Measurements from ENCODE around the gene MACROH2A1.

MACROH2A1 gene

DNA sequence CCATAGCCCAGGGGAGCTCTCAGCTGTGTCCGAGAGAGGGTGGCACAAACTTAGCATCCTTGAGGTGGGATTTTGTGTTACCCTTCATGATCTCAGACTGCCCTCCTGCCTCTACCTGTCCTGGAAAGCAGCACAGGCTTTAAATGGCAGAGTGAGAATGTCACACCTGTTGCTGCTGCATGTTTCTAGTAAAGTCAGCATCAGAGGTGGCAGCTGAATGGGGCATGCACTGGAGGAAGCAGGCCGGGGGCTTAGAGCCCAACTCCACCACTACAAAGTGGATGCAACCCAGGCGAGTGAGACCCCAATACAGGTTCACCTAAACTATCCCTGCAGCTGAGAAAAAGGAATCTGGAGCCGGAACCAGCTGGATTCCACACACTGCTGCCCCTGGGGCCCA lies 51.6 kb downstream of the MACROH2A1 start:
- no peak for ATAC-seq
- TF ChIP-seq TCF4 (CRISPR knock-in tag; IDR thresholded peaks at IDR 0.05; ENCODE audit: borderline replicate concordance) = no peak
- TF ChIP-seq, protein P1, sequence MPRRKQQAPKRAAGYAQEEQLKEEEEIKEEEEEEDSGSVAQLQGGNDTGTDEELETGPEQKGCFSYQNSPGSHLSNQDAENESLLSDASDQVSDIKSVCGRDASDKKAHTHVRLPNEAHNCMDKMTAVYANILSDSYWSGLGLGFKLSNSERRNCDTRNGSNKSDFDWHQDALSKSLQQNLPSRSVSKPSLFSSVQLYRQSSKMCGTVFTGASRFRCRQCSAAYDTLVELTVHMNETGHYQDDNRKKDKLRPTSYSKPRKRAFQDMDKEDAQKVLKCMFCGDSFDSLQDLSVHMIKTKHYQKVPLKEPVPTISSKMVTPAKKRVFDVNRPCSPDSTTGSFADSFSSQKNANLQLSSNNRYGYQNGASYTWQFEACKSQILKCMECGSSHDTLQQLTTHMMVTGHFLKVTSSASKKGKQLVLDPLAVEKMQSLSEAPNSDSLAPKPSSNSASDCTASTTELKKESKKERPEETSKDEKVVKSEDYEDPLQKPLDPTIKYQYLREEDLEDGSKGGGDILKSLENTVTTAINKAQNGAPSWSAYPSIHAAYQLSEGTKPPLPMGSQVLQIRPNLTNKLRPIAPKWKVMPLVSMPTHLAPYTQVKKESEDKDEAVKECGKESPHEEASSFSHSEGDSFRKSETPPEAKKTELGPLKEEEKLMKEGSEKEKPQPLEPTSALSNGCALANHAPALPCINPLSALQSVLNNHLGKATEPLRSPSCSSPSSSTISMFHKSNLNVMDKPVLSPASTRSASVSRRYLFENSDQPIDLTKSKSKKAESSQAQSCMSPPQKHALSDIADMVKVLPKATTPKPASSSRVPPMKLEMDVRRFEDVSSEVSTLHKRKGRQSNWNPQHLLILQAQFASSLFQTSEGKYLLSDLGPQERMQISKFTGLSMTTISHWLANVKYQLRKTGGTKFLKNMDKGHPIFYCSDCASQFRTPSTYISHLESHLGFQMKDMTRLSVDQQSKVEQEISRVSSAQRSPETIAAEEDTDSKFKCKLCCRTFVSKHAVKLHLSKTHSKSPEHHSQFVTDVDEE (CRISPR knock-in tag; IDR thresholded peaks at IDR 0.05) = no peak
- no peak for TF ChIP-seq ISL1 (CRISPR knock-in tag; IDR thresholded peaks at IDR 0.05)
- no peak for TF ChIP-seq SNAI2 (CRISPR knock-in tag; IDR thresholded peaks at IDR 0.05)
- TF ChIP-seq PATZ1 (CRISPR knock-in tag; IDR thresholded peaks at IDR 0.05; ENCODE audit: borderline replicate concordance) = no peak
- TF ChIP-seq ZFP30 (CRISPR knock-in tag; IDR thresholded peaks at IDR 0.05) = no peak
- no peak for TF ChIP-seq PPARA (CRISPR knock-in tag; IDR thresholded peaks at IDR 0.05; ENCODE audit: borderline replicate concordance)
- no peak for TF ChIP-seq ZC3H10 (CRISPR knock-in tag; IDR thresholded peaks at IDR 0.05)
- TF ChIP-seq, protein P2, sequence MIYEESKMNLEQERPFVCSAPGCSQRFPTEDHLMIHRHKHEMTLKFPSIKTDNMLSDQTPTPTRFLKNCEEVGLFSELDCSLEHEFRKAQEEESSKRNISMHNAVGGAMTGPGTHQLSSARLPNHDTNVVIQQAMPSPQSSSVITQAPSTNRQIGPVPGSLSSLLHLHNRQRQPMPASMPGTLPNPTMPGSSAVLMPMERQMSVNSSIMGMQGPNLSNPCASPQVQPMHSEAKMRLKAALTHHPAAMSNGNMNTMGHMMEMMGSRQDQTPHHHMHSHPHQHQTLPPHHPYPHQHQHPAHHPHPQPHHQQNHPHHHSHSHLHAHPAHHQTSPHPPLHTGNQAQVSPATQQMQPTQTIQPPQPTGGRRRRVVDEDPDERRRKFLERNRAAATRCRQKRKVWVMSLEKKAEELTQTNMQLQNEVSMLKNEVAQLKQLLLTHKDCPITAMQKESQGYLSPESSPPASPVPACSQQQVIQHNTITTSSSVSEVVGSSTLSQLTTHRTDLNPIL (CRISPR knock-in tag; IDR thresholded peaks at IDR 0.05; ENCODE audit: low read depth) = no peak
- TF ChIP-seq RARB (CRISPR knock-in tag; IDR thresholded peaks at IDR 0.05) = no peak
- no peak for TF ChIP-seq TOX (CRISPR knock-in tag; IDR thresholded peaks at IDR 0.05; ENCODE audit: borderline replicate concordance)
- TF ChIP-seq, protein P3, sequence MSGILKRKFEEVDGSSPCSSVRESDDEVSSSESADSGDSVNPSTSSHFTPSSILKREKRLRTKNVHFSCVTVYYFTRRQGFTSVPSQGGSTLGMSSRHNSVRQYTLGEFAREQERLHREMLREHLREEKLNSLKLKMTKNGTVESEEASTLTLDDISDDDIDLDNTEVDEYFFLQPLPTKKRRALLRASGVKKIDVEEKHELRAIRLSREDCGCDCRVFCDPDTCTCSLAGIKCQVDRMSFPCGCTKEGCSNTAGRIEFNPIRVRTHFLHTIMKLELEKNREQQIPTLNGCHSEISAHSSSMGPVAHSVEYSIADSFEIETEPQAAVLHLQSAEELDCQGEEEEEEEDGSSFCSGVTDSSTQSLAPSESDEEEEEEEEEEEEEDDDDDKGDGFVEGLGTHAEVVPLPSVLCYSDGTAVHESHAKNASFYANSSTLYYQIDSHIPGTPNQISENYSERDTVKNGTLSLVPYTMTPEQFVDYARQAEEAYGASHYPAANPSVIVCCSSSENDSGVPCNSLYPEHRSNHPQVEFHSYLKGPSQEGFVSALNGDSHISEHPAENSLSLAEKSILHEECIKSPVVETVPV (CRISPR knock-in tag; IDR thresholded peaks at IDR 0.05) = no peak
- no peak for TF ChIP-seq ZNF70 (CRISPR knock-in tag; IDR thresholded peaks at IDR 0.05)
- no peak for TF ChIP-seq ESRRG (CRISPR knock-in tag; IDR thresholded peaks at IDR 0.05)
- TF ChIP-seq BACH2 (CRISPR knock-in tag; IDR thresholded peaks at IDR 0.05; ENCODE audit: borderline replicate concordance) = no peak
- TF ChIP-seq CSDC2 (CRISPR knock-in tag; IDR thresholded peaks at IDR 0.05) = no peak
- TF ChIP-seq ZFP3 (CRISPR knock-in tag; IDR thresholded peaks at IDR 0.05) = no peak
- no peak for TF ChIP-seq ZNF565 (CRISPR knock-in tag; conservative IDR thresholded peaks at IDR 0.05; ENCODE audit: low read depth)

GRCh38 chr5:135345956-135346731 lies 52.9 kb downstream of the MACROH2A1 start:
- TF ChIP-seq ZFP30 (CRISPR knock-in tag; IDR thresholded peaks at IDR 0.05) (no peak), ZFP3 (CRISPR knock-in tag; IDR thresholded peaks at IDR 0.05) (no peak), ISL1 (CRISPR knock-in tag; IDR thresholded peaks at IDR 0.05) (no peak), SNAI2 (CRISPR knock-in tag; IDR thresholded peaks at IDR 0.05) (no peak), PATZ1 (CRISPR knock-in tag; IDR thresholded peaks at IDR 0.05; ENCODE audit: borderline replicate concordance) (no peak), CSDC2 (CRISPR knock-in tag; IDR thresholded peaks at IDR 0.05) (no peak), GLIS3 (CRISPR knock-in tag; IDR thresholded peaks at IDR 0.05) (no peak)
- TF ChIP-seq, protein P1 (CRISPR knock-in tag; IDR thresholded peaks at IDR 0.05) = no peak
- ATAC-seq = no peak

Measured in SK-N-SH treated with all-trans-retinoic acid at 6 μM for 48 hours (cell line).